Panc1 (cell line): ENCODE results near the gene INSIG2. TPM values are rescaled to one million over a fixed set of nuclear protein-coding genes. Genes with fewer than 3 reads are reported as not detected.

Experiments used
- ATAC-seq: fragments of 200-7000 bp; cut with Tn5 transposase; 2 replicates; pipeline ENCODE4 v1.9.1; 2020; ENCODE audit warnings: mild to moderate bottlenecking, moderate library complexity
- BruUV-seq: library from RNA; stranded (reverse); fragments of 400-500 nt; replicated peaks from 2 replicates; lab custom pipeline; 2021; lab: Mats Ljungman, UMichigan
- CTCF ChIA-PET: fragments of 300-600 bp; sonication (Branson Sonifier 250); formaldehyde crosslinking; loops from one replicate; lab custom pipeline; 2022; ENCODE audit warnings: antibody characterized with exemption; lab: Charles Lee
- POLR2A ChIA-PET: fragments of 300-600 bp; sonication (Branson Sonifier 250); formaldehyde crosslinking; loops from one replicate; lab custom pipeline; 2022; ENCODE audit warnings: antibody characterized with exemption; lab: Charles Lee
- DNase-seq: peaks from one replicate; pipeline ENCODE4 v3.0.0-alpha.2; 2010; ENCODE audit warnings: low read depth, low spot score
- H3K27ac ChIP-seq: 2 replicates; pipeline ENCODE4 v1.5.1; 2011; ENCODE audit warnings: mild to moderate bottlenecking, low read length, inconsistent platforms
- H3K27me3 ChIP-seq: fragments of 200-500 bp; sonication (Bioruptor generic); 2 replicates; pipeline ENCODE4 v1.6.0; 2014; ENCODE audit warnings: low read length, inconsistent platforms; ENCODE audit not compliant: control insufficient read depth, insufficient read depth
- H3K36me3 ChIP-seq: fragments of 200-500 bp; sonication (Bioruptor generic); 2 replicates; pipeline ENCODE4 v1.5.1; 2014; ENCODE audit warnings: inconsistent platforms, mild to moderate bottlenecking, low read length, moderate library complexity; ENCODE audit not compliant: control insufficient read depth, insufficient read depth
- H3K4me1 ChIP-seq: 2 replicates; pipeline ENCODE4 v1.5.1; 2011; ENCODE audit warnings: inconsistent platforms, mild to moderate bottlenecking, low read length, moderate library complexity; ENCODE audit not compliant: control insufficient read depth, insufficient read depth
- H3K4me3 ChIP-seq, 2 experiments: 2 replicates each; pipeline ENCODE4 v1.5.1; 2011 to 2012; ENCODE audit warnings: low read depth in 2 of 2, low read length in 2 of 2, mild to moderate bottlenecking in 2 of 2, inconsistent platforms in 1 of 2, moderate library complexity in 1 of 2
- H3K9me3 ChIP-seq: fragments of 200-500 bp; sonication (Bioruptor generic); 2 replicates; pipeline ENCODE4 v1.5.1; 2014; ENCODE audit warnings: low read depth, mild to moderate bottlenecking, inconsistent platforms, low read length, moderate library complexity; ENCODE audit not compliant: control insufficient read depth, insufficient read depth
- POLR2AphosphoS5 ChIP-seq: IDR thresholded peaks from 2 replicates; pipeline ENCODE4 v1.6.1; 2012; ENCODE audit warnings: mild to moderate bottlenecking, low read depth, low read length, moderate library complexity
- SIN3A ChIP-seq: IDR thresholded peaks from 2 replicates; pipeline ENCODE4 v1.6.1; 2012; ENCODE audit warnings: low read depth, mild to moderate bottlenecking, low read length, moderate library complexity, borderline replicate concordance; ENCODE audit not compliant: insufficient read depth
- TCF7L2 ChIP-seq: IDR thresholded peaks from 2 replicates; pipeline ENCODE4 v1.6.1; 2011; ENCODE audit warnings: mild to moderate bottlenecking, low read depth, low read length, inconsistent platforms
- in situ Hi-C: cut with HindIII; loops from 2 replicates; pipeline ENCODE4 v1.10.0; 2016; ENCODE audit warnings: low sequenced_read_pairs, low pct_unique_long_range_greater_than_20kb
- intact Hi-C: fragments of 100-400 bp; cut with micrococcal nuclease; formaldehyde crosslinking; loops from one replicate; pipeline ENCODE4 v1.10.0; 2022; ENCODE audit not compliant: unreplicated experiment
- total RNA-seq: library from RNA; stranded (reverse); gene quantifications from one replicate; pipeline ENCODE4 v1.2.1, GENCODE V29; 2021; ENCODE audit not compliant: unreplicated experiment
- TF ChIP-seq, protein P1 (sequence below), 2 experiments: IDR thresholded peaks; 2 replicates each; pipeline ENCODE4 v1.6.1; 2011 to 2012; ENCODE audit warnings: low read depth in 2 of 2, control low read depth in 1 of 2, low read length in 1 of 2, mild to moderate bottlenecking in 1 of 2, moderate library complexity in 1 of 2; ENCODE audit not compliant: insufficient read depth in 1 of 2
- TF ChIP-seq, protein P2 (sequence below): fragments of 450-650 bp; IDR thresholded peaks from 2 replicates; pipeline ENCODE4 v1.5.1; 2017; ENCODE audit warnings: mild to moderate bottlenecking

Gene INSIG2
- total RNA-seq, 1 experiment from 2014 or later: 9.9 TPM

DNA sequence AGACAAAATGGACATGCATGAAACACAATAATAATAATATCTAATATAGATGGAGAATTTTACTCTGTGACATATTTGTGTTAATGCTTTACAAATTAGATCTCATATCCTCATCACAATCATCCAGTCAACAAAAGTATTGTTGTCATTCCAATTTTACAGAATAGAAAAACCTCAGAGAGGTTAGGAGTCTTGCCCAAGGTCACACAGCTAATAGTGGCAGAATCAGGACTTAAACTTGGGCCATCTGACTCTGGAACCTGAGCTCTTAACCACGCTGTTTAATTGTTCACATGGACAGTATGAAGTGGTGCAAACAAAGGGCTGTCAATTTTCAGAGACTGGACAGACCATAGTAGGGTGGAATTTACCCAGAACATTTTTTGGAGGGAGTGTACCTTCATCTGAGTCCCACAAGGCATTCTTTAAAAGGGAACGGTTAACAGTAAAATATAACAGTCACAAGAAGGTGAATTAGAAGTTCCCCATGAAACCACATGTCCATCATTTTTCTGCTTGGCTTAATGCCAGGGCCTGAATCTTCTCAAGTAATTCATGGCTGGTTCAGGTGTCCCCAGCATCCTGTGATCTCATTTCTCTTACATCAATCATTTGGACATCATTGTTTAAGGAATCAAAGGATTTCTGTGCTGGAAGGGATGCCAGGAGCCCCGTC, 39.0 kb upstream of the INSIG2 start:
- no peak for TF ChIP-seq TCF7L2
- no peak for TF ChIP-seq POLR2AphosphoS5
- Histone ChIP-seq H3K27ac (no peak overlapping the region), H3K36me3 (no peaks in the 10 kb centered on the region), H3K4me3 (no peak overlapping the region), H3K27me3 (peaks cover 13% of the 10 kb centered on the region; the same call in 1 of the 2 replicates), H3K4me1 (0 out of 2 replicates have a peak, but pooled peaks cover 2% of the 10 kb centered on the region), H3K9me3 (no peaks in the 10 kb centered on the region)
- DNase-seq (no peak), ATAC-seq (no peak)
- in situ Hi-C loops: no loop called here
- intact Hi-C loops: loop anchor here (5.0 to 10.0 kb wide), 4 partner anchors 138 to 813 kb away; no protein-coding TSS in a partner anchor
- ChIA-PET CTCF (no interaction called here), POLR2A (no interaction called here)
- no TSS peak for BruUV-seq

DNA sequence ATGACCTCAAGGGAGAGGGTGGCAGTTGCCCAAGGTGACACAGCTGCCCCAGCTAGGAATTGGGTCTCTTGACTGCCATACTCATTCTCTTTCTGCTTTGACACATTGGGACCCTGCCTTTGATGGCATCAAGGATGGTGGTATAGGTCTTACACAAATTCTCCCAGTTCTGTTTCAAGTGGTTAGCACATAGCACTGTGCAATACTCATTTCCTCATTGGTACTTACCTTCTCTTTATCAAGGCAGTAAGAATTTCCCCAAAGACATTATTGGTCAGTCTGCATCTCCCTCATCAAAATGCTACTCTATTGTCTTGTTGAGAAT, 38.5 kb upstream of the INSIG2 start:
- Histone ChIP-seq H3K27me3 (peaks cover 16% of the 10 kb centered on the region; the same call in 1 of the 2 replicates), H3K27ac (no peak overlapping the region), H3K36me3 (no peaks in the 10 kb centered on the region), H3K4me3 (no peak overlapping the region), H3K9me3 (no peaks in the 10 kb centered on the region), H3K4me1 (0 out of 2 replicates have a peak, but pooled peaks cover 2% of the 10 kb centered on the region)
- BruUV-seq: no TSS peak
- in situ Hi-C loops: no loop called here
- TF ChIP-seq TCF7L2: no peak
- TF ChIP-seq, protein P1, sequence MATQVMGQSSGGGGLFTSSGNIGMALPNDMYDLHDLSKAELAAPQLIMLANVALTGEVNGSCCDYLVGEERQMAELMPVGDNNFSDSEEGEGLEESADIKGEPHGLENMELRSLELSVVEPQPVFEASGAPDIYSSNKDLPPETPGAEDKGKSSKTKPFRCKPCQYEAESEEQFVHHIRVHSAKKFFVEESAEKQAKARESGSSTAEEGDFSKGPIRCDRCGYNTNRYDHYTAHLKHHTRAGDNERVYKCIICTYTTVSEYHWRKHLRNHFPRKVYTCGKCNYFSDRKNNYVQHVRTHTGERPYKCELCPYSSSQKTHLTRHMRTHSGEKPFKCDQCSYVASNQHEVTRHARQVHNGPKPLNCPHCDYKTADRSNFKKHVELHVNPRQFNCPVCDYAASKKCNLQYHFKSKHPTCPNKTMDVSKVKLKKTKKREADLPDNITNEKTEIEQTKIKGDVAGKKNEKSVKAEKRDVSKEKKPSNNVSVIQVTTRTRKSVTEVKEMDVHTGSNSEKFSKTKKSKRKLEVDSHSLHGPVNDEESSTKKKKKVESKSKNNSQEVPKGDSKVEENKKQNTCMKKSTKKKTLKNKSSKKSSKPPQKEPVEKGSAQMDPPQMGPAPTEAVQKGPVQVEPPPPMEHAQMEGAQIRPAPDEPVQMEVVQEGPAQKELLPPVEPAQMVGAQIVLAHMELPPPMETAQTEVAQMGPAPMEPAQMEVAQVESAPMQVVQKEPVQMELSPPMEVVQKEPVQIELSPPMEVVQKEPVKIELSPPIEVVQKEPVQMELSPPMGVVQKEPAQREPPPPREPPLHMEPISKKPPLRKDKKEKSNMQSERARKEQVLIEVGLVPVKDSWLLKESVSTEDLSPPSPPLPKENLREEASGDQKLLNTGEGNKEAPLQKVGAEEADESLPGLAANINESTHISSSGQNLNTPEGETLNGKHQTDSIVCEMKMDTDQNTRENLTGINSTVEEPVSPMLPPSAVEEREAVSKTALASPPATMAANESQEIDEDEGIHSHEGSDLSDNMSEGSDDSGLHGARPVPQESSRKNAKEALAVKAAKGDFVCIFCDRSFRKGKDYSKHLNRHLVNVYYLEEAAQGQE (IDR thresholded peaks at IDR 0.05; ENCODE audit: insufficient read depth in 1 of 2, low read depth in 2 of 2, low read length in 1 of 2): no peak
- no peak for TF ChIP-seq SIN3A
- no peak for TF ChIP-seq POLR2AphosphoS5
- TF ChIP-seq, protein P2, sequence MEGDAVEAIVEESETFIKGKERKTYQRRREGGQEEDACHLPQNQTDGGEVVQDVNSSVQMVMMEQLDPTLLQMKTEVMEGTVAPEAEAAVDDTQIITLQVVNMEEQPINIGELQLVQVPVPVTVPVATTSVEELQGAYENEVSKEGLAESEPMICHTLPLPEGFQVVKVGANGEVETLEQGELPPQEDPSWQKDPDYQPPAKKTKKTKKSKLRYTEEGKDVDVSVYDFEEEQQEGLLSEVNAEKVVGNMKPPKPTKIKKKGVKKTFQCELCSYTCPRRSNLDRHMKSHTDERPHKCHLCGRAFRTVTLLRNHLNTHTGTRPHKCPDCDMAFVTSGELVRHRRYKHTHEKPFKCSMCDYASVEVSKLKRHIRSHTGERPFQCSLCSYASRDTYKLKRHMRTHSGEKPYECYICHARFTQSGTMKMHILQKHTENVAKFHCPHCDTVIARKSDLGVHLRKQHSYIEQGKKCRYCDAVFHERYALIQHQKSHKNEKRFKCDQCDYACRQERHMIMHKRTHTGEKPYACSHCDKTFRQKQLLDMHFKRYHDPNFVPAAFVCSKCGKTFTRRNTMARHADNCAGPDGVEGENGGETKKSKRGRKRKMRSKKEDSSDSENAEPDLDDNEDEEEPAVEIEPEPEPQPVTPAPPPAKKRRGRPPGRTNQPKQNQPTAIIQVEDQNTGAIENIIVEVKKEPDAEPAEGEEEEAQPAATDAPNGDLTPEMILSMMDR: no peak
- ATAC-seq (no peak), DNase-seq (no peak)
- intact Hi-C loops: loop anchor here (5.0 to 10.0 kb wide), 4 partner anchors 138 to 813 kb away; no protein-coding TSS in a partner anchor
- ChIA-PET POLR2A (no interaction called here), CTCF (no interaction called here)

DNA sequence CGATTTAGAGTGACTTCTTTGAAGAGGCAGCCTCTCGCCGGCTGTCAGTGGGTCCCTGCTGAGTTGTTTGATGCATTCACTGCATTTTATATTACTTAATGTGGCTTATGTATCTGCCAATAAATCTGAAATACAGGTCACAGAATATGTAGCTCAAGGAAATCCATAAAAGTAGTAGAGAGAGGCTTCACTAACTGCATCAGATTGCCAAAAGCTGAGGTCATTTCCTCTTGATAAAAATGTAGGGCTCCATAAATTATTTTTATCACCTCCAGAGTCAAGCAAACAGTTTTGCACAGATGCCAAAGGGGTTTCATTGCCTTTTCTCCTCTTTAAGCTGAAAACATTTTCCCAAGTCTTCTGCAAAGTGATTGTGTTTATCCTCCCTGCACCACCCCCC, 37.9 kb upstream of the INSIG2 start:
- POLR2A ChIA-PET: no interaction called here
- Histone ChIP-seq H3K9me3 (no peaks in the 10 kb centered on the region), H3K4me3 (no peak overlapping the region), H3K4me1 (0 out of 2 replicates have a peak, but pooled peaks cover 2% of the 10 kb centered on the region), H3K27ac (no peak overlapping the region), H3K27me3 (peaks cover 16% of the 10 kb centered on the region; the same call in 1 of the 2 replicates), H3K36me3 (no peaks in the 10 kb centered on the region)
- BruUV-seq: no TSS peak
- in situ Hi-C loops (no loop called here), intact Hi-C loops (no loop called here)
- ATAC-seq (no peak), DNase-seq (no peak)
- TF ChIP-seq, protein P1 (IDR thresholded peaks at IDR 0.05; ENCODE audit: insufficient read depth in 1 of 2, low read depth in 2 of 2, low read length in 1 of 2): no peak
- TF ChIP-seq, protein P2: no peak
- TF ChIP-seq TCF7L2 (no peak), SIN3A (no peak), POLR2AphosphoS5 (no peak)
- CTCF ChIA-PET: no interaction called here
